ENCODE results near the gene UBB. TPM values are rescaled to one million over a fixed set of nuclear protein-coding genes. Genes with fewer than 3 reads are reported as not detected.

UBB gene
- total RNA-seq, 1 experiment from 2014 or later = 1,609 TPM

- no peak overlapping the region for H3K4me2 ChIP-seq (ENCODE audit: insufficient read depth, insufficient read length, low read length)
- H4K91ac ChIP-seq (ENCODE audit: insufficient read length, low read depth, low read length) = no peak overlapping the region
- H2BK120ac ChIP-seq (ENCODE audit: low read depth, low read length, poor library complexity, severe bottlenecking) = no peak overlapping the region
- no peaks in the 10 kb centered on the region for H3K27me3 ChIP-seq (ENCODE audit: insufficient read depth, low read length)
- no peak overlapping the region for H3K14ac ChIP-seq (ENCODE audit: insufficient read depth, low read length)
- H2BK12ac ChIP-seq (ENCODE audit: insufficient read length, low read depth, low read length) = no peak overlapping the region
- no peak for TF ChIP-seq CTCF (conservative IDR thresholded peaks at IDR 0.05)
- H2BK5ac ChIP-seq (ENCODE audit: insufficient read length, low read length) = no peak overlapping the region
- no peak overlapping the region for H4K8ac ChIP-seq (replicated peaks; ENCODE audit: insufficient read length, low read depth, low read length)
- Mint-ChIP-seq H3K9me3 (no peaks in the 10 kb centered on the region), H3K36me3 (ENCODE audit: insufficient read depth in 1 of 3, low read depth in 3 of 3) (no peaks in the 10 kb centered on the region), H3K4me3 (no peak overlapping the region), H3K27ac (no peak overlapping the region), H3K4me1 (peaks cover 15 to 27% of the 10 kb centered on the region in 2 experiments; a peak in 3 of 4 replicates), H3K27me3 (ENCODE audit: low read depth) (peaks cover 1% of the 10 kb centered on the region)
- H3K27ac ChIP-seq (ENCODE audit: insufficient read length, low read depth, low read length) = no peak overlapping the region
- no peak overlapping the region for H3K4ac ChIP-seq (ENCODE audit: low read depth, low read length)
- no peak overlapping the region for H3K18ac ChIP-seq (ENCODE audit: insufficient read length, low read depth, low read length)
- H4K20me1 ChIP-seq (ENCODE audit: control insufficient read depth, insufficient read depth, insufficient read length) = no peaks in the 10 kb centered on the region
- H4K5ac ChIP-seq (ENCODE audit: insufficient read length, low read depth, low read length) = no peak overlapping the region
- H3K79me1 ChIP-seq (ENCODE audit: insufficient read depth, low read depth, low read length, poor library complexity, severe bottlenecking) = no peaks in the 10 kb centered on the region
- no peak overlapping the region for H3T11ph ChIP-seq (ENCODE audit: low read length)
- H3K9ac ChIP-seq (ENCODE audit: extremely low read depth, insufficient read length, low read length) = no peak overlapping the region
- H3K79me2 ChIP-seq (ENCODE audit: insufficient read depth, low read length) = no peaks in the 10 kb centered on the region
- no peaks in the 10 kb centered on the region for H3K9me3 ChIP-seq (ENCODE audit: control insufficient read depth, low read depth, low read length)
- no peak overlapping the region for H2BK20ac ChIP-seq (ENCODE audit: low read depth, low read length, poor library complexity, severe bottlenecking)
- DNase-seq = no peak
- H3K56ac ChIP-seq (ENCODE audit: insufficient read length, low read depth, low read length) = no peak overlapping the region
- no peak overlapping the region for H2AK5ac ChIP-seq (ENCODE audit: insufficient read length, low read length)
- no peaks in the 10 kb centered on the region; the same call in 1 of the 2 replicates for H3K4me1 ChIP-seq (ENCODE audit: insufficient read depth, low read length)
- no peaks in the 10 kb centered on the region for H3K23me2 ChIP-seq (ENCODE audit: insufficient read length, low read depth, low read length, poor library complexity, severe bottlenecking)
- no CpG with 5 or more reads among the region's 2 CpGs for WGBS (ENCODE audit: extremely low coverage, insufficient read length, low lambda C conversion rate)
- H2BK15ac ChIP-seq (ENCODE audit: low read depth, low read length) = no peak overlapping the region
- H2AFZ ChIP-seq (ENCODE audit: low read length) = no peak overlapping the region
- H3K23ac ChIP-seq (ENCODE audit: insufficient read length, low read depth, low read length) = no peak overlapping the region
Observed at GRCh38 chr17:16418685-16419068, 37.8 kb downstream of the UBB start.
